H9 (cell line): ENCODE data around the gene PDE4A. TPM values are rescaled to one million over a fixed set of nuclear protein-coding genes. Genes with fewer than 3 reads are reported as not detected.

Experiments used
- DNase-seq: peaks from one replicate; pipeline ENCODE4 v3.0.0-alpha.2; 2017
- H2AFZ ChIP-seq: one replicate; pipeline ENCODE4 v1.6.1; 2013; ENCODE audit warnings: mild to moderate bottlenecking, low read length, control low read depth, moderate library complexity
- H2AK5ac ChIP-seq: 2 replicates; pipeline ENCODE4 v1.6.1; 2013; ENCODE audit warnings: low read length, control low read depth, mixed read lengths; ENCODE audit not compliant: insufficient read length
- H2BK120ac ChIP-seq: one replicate; pipeline ENCODE4 v1.6.1; 2013; ENCODE audit warnings: low read depth, mild to moderate bottlenecking, low read length, control low read depth, inconsistent platforms; ENCODE audit not compliant: poor library complexity, severe bottlenecking
- H2BK12ac ChIP-seq: 2 replicates; pipeline ENCODE4 v1.6.1; 2013; ENCODE audit warnings: low read length, control low read depth, mixed read lengths, low read depth; ENCODE audit not compliant: insufficient read length
- H2BK15ac ChIP-seq: 2 replicates; pipeline ENCODE4 v1.6.1; 2013; ENCODE audit warnings: low read depth, low read length, control low read depth
- H2BK20ac ChIP-seq: one replicate; pipeline ENCODE4 v1.6.1; 2013; ENCODE audit warnings: low read depth, mild to moderate bottlenecking, low read length, control low read depth, inconsistent platforms; ENCODE audit not compliant: poor library complexity, severe bottlenecking
- H2BK5ac ChIP-seq: 2 replicates; pipeline ENCODE4 v1.6.1; 2013; ENCODE audit warnings: low read length, control low read depth, mixed read lengths; ENCODE audit not compliant: insufficient read length
- H3K14ac ChIP-seq: 2 replicates; pipeline ENCODE4 v1.6.1; 2013; ENCODE audit warnings: low read length, control low read depth; ENCODE audit not compliant: insufficient read depth
- H3K18ac ChIP-seq: 2 replicates; pipeline ENCODE4 v1.6.1; 2013; ENCODE audit warnings: low read depth, mild to moderate bottlenecking, mixed read lengths, low read length, control low read depth; ENCODE audit not compliant: insufficient read length
- H3K23ac ChIP-seq: 2 replicates; pipeline ENCODE4 v1.6.1; 2013; ENCODE audit warnings: low read length, control low read depth, mixed read lengths, low read depth; ENCODE audit not compliant: insufficient read length
- H3K23me2 ChIP-seq: 2 replicates; pipeline ENCODE4 v1.6.1; 2013; ENCODE audit warnings: low read depth, mild to moderate bottlenecking, mixed read lengths, low read length, control low read depth; ENCODE audit not compliant: insufficient read length, poor library complexity, severe bottlenecking
- H3K27ac ChIP-seq: 2 replicates; pipeline ENCODE4 v1.5.1; 2013; ENCODE audit warnings: low read length, control low read depth, mixed read lengths, low read depth; ENCODE audit not compliant: insufficient read length
- H3K27me3 ChIP-seq: 2 replicates; pipeline ENCODE4 v1.6.1; 2013; ENCODE audit warnings: low read length, control low read depth, inconsistent platforms; ENCODE audit not compliant: insufficient read depth
- H3K4ac ChIP-seq: 2 replicates; pipeline ENCODE4 v1.6.1; 2013; ENCODE audit warnings: low read depth, mild to moderate bottlenecking, control low read depth, inconsistent platforms, low read length, moderate library complexity
- H3K4me1 ChIP-seq: 2 replicates; pipeline ENCODE4 v1.6.1; 2013; ENCODE audit warnings: low read length, control low read depth, inconsistent platforms; ENCODE audit not compliant: insufficient read depth
- H3K4me2 ChIP-seq: 2 replicates; pipeline ENCODE4 v1.6.1; 2013; ENCODE audit warnings: low read length, control low read depth, mixed read lengths; ENCODE audit not compliant: insufficient read length, insufficient read depth
- H3K56ac ChIP-seq: 2 replicates; pipeline ENCODE4 v1.6.1; 2013; ENCODE audit warnings: low read depth, mild to moderate bottlenecking, mixed read lengths, low read length, control low read depth; ENCODE audit not compliant: insufficient read length
- H3K79me1 ChIP-seq: 2 replicates; pipeline ENCODE4 v1.6.1; 2013; ENCODE audit warnings: low read depth, mild to moderate bottlenecking, moderate library complexity, low read length, control low read depth, inconsistent platforms; ENCODE audit not compliant: insufficient read depth, poor library complexity, severe bottlenecking
- H3K79me2 ChIP-seq: 2 replicates; pipeline ENCODE4 v1.6.1; 2013; ENCODE audit warnings: low read length, control low read depth, inconsistent platforms; ENCODE audit not compliant: insufficient read depth
- H3K9ac ChIP-seq: 2 replicates; pipeline ENCODE4 v1.6.1; 2013; ENCODE audit warnings: low read length, control low read depth, mixed read lengths; ENCODE audit not compliant: insufficient read length; ENCODE audit errors: extremely low read depth
- H3K9me3 ChIP-seq: one replicate; pipeline ENCODE4 v1.6.1; 2013; ENCODE audit warnings: low read depth, low read length, inconsistent platforms; ENCODE audit not compliant: control insufficient read depth
- H3T11ph ChIP-seq: one replicate; pipeline ENCODE4 v1.6.1; 2013; ENCODE audit warnings: mild to moderate bottlenecking, low read length, control low read depth, inconsistent platforms
- H4K20me1 ChIP-seq: one replicate; pipeline ENCODE4 v1.6.1; 2013; ENCODE audit not compliant: control insufficient read depth, insufficient read length, insufficient read depth
- H4K5ac ChIP-seq: 2 replicates; pipeline ENCODE4 v1.6.1; 2013; ENCODE audit warnings: low read depth, mild to moderate bottlenecking, mixed read lengths, low read length, control low read depth; ENCODE audit not compliant: insufficient read length
- H4K8ac ChIP-seq: replicated peaks from 2 replicates; pipeline ENCODE4 v1.6.1; 2013; ENCODE audit warnings: low read length, control low read depth, mixed read lengths, low read depth; ENCODE audit not compliant: insufficient read length
- H4K91ac ChIP-seq: 2 replicates; pipeline ENCODE4 v1.6.1; 2013; ENCODE audit warnings: low read depth, mild to moderate bottlenecking, moderate library complexity, mixed read lengths, low read length, control low read depth; ENCODE audit not compliant: insufficient read length
- H3K27ac Mint-ChIP-seq, 3 experiments: 2 replicates in 2 of 3; 3 replicates in 1 of 3; pipeline ENCODE4 v1.8.0; 2020 to 2021; ENCODE audit warnings: mixed read lengths in 3 of 3, mild to moderate bottlenecking in 1 of 3, moderate library complexity in 1 of 3
- H3K27me3 Mint-ChIP-seq: 2 replicates; pipeline ENCODE4 v1.8.0; 2021; ENCODE audit warnings: low read depth, mild to moderate bottlenecking, moderate library complexity, mixed read lengths
- H3K36me3 Mint-ChIP-seq, 3 experiments: 2 replicates in 2 of 3; 3 replicates in 1 of 3; pipeline ENCODE4 v1.8.0; 2020 to 2021; ENCODE audit warnings: low read depth in 3 of 3, mixed read lengths in 3 of 3; ENCODE audit not compliant: insufficient read depth in 1 of 3
- H3K4me1 Mint-ChIP-seq, 2 experiments: 2 replicates each; pipeline ENCODE4 v1.8.0; 2020; ENCODE audit warnings: mixed read lengths in 2 of 2
- H3K4me3 Mint-ChIP-seq, 2 experiments: 2 replicates in 1 of 2; 3 replicates in 1 of 2; pipeline ENCODE4 v1.8.0; 2020 to 2021; ENCODE audit warnings: mild to moderate bottlenecking in 2 of 2, mixed read lengths in 2 of 2, moderate library complexity in 1 of 2
- H3K9me3 Mint-ChIP-seq, 2 experiments: 2 replicates in 1 of 2; 3 replicates in 1 of 2; pipeline ENCODE4 v1.8.0; 2020; ENCODE audit warnings: mild to moderate bottlenecking in 2 of 2, mixed read lengths in 2 of 2, moderate library complexity in 1 of 2
- CTCF ChIP-seq: fragments of 200-600 bp; sonication (generic); conservative IDR thresholded peaks from 3 replicates; pipeline ENCODE4 v1.8.0; 2021; ENCODE audit warnings: antibody characterized with exemption, mild to moderate bottlenecking
- WGBS: extraction: QIAGEN DNeasy Blood & Tissue Kit; methylation state at CpG from one replicate; pipeline ENCODE4 v1.1.7; 2013; ENCODE audit warnings: missing lambda C conversion rate, low lambda C conversion rate, mixed read lengths; ENCODE audit not compliant: insufficient read length; ENCODE audit errors: extremely low coverage; 5-methylcytosine and 5-hydroxymethylcytosine counted together
- total RNA-seq: library from RNA; stranded (reverse); gene quantifications from 2 replicates; pipeline ENCODE4 v1.2.1, GENCODE V29; 2021

PDE4A gene
- total RNA-seq, 1 experiment from 2014 or later = 8.5 TPM

GRCh38 chr19:10384580-10384979, 35.8 kb upstream of the PDE4A start:
- Histone ChIP-seq H3K4me2 (no peak overlapping the region), H3K9me3 (no peaks in the 10 kb centered on the region), H2BK12ac (no peak overlapping the region), H3K4ac (no peak overlapping the region), H4K5ac (no peak overlapping the region), H2BK15ac (no peak overlapping the region), H4K8ac (no peak overlapping the region), H2BK20ac (no peak overlapping the region), H3T11ph (no peak overlapping the region), H2AK5ac (no peak overlapping the region), H3K4me1 (no peaks in the 10 kb centered on the region), H3K27me3 (no peaks in the 10 kb centered on the region), H2BK120ac (no peak overlapping the region), H3K23me2 (peaks cover 4% of the 10 kb centered on the region), H3K79me1 (no peaks in the 10 kb centered on the region), H2BK5ac (no peak overlapping the region), H3K56ac (no peak overlapping the region), H3K18ac (no peak overlapping the region), H3K14ac (no peak overlapping the region), H3K79me2 (no peaks in the 10 kb centered on the region), H4K91ac (no peak overlapping the region), H4K20me1 (no peaks in the 10 kb centered on the region), H2AFZ (no peak overlapping the region), H3K27ac (no peak overlapping the region), H3K23ac (no peak overlapping the region), H3K9ac (no peak overlapping the region)
- Mint-ChIP-seq H3K4me1 (peaks cover 11 to 13% of the 10 kb centered on the region in 2 experiments), H3K27me3 (no peaks in the 10 kb centered on the region), H3K36me3 (no peaks in the 10 kb centered on the region; a peak in 1 of 7 replicates), H3K27ac (no peak overlapping the region), H3K9me3 (no peaks in the 10 kb centered on the region; a peak in 1 of 5 replicates), H3K4me3 (no peak overlapping the region)
- DNase-seq = no peak
- WGBS = no CpG with 5 or more reads among the region's 9 CpGs
- TF ChIP-seq CTCF = 0 out of 3 replicates have a peak, but pooled peaks have one; percentile 16
